T-helper 9 cell (primary cell): ENCODE measurements around the gene TMEM178B.
"Not testable (repeated sequence)": the region's sequence is repeated elsewhere in the genome, so short reads cannot be mapped to it uniquely, and the experiment has no call there.

Experiments used
- DNase-seq: peaks from one replicate; pipeline ENCODE4 v3.0.0-alpha.2; 2020

Gene TMEM178B

DNA sequence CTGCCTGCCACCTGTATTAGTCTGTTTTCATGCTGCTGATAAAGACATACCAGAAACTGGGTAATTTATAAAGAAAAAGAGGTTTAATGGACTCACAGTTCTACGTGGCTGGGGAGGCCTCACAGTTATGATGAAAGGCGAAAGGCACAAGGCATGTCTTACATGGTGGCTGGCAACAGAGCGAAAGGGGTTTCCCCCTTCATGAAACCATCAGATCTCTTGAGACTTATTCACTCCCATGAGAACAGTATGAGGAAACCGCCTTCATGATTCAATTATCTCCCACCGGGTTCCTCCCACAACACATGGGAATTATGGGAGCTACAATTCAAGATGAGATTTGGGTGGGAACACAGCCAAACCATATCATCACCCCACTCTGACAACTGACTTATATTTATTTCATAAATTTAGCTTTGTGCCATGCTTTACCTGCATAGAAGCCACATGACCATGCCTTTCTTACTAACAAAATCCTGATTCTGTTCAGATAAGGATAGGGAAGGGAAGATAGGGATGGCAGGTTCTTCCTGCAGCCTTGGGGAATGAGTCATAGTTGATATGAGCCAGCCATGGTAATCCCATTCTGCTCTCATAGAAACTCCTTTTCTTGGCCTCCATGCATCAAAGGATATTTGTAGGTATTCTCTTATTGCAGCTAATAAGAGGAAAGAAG lies 286.0 kb downstream of the TMEM178B start:
- no peak for DNase-seq

GRCh38 chr7:141360416-141360760 lies 286.5 kb downstream of the TMEM178B start:
- no peak for DNase-seq

GRCh38 chr7:141360803-141361202 lies 286.9 kb downstream of the TMEM178B start:
- DNase-seq, result no peak

- no peak for DNase-seq
Observed at GRCh38 chr7:141361479-141361878, 287.6 kb downstream of the TMEM178B start.

DNA sequence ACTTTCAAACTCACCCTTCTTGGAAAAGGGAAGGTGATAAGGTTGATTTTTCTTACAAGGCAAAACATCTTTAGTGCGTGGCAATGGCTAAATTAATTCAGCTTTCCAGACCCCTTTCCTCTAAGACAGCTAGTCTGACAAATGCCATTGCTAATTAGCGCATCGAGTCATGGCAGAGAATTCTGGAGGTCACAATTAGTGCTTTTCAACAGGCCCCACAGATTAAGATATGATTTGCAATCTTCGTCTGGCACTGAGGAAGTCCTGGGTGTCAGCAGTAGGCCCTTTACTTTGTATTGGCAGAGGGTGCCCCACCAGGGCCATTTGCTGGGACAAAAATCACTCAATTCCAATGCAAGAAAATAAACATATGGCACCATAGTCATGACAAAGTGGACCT lies 288.1 kb downstream of the TMEM178B start:
- DNase-seq, result no peak

DNA sequence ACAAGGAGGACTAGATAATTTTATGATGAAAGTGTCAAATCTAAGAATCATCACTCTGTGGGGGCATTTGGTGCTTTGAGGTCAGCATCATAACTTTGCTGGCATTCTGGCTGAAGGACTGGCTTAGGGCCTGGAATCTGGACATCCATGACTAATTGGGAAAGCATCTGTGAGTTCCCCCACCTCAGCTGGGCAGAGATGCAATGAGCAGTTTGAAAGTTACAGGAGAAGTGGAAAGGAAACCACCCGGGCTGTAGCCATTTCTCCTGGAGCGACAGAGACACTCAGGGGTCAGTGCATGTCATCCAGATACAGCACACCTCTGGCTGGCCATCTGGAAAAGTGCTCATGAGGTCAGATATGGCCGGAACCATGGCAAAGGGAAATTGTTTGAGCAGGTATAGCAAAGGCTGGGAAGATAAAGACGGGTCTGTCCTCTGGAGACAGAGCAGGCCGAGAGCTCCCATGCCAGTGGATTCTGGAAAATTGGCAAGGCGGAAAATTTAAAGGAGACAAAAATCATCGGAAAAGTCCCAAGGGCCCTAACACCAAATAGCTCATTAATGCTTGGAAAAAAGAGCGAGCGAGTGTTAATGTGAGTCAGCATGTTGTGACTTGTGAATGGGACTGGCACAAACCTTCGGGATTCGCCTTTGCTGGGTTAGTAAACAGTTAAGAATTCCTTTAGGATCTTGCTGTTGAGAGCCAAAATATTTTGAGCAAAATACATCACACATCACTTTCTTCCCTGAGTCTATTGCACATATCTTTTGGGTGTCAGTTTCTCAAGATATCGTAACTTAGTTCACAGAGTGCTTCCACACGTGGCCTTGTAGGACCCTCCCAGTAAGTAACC lies 288.9 kb downstream of the TMEM178B start:
- DNase-seq, result no peak

DNA sequence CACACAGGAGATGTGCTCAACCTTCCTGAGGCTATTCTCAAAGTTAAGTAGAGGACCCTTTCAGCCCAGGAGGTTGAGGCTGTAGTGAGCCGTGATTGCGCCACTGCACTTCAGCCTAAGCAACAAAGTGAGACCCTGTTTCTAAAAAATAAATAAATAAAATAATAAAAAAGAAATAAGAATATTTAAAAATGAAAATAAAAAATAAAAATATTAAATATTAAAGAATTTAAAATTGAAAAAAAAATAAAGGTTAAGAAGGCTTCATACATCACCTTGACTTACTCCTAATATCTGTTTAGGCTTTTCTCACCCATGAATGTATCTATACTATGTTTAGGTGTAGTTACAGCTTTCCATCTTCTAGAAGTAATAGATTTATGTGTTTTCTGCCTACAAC lies 289.9 kb downstream of the TMEM178B start:
- no peak for DNase-seq

DNA sequence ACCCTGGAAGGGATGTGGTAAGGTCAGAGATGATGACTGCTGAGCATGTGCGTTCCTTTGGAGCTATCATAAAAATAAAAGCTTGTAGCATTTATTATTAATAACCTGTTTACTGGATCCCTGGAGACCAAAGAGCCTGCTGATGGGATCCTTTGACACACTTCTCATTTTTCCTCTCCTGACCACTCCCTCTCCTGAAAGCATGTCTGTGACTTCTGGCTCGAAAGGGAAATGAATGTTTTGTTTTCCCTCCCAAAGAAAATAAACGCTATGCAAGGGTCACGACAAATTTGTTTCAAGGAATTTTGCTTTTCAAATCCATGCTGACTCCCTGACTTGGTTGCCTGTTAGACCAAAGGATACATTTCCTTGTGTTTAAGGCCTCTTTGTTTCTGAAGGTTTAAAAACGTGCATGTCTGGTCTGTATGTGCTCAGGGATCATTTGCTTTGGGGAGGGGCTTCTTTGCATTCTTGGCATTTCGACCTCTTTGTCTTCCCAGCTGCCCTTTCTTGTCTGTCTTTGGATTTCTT lies 292.3 kb downstream of the TMEM178B start:
- no peak for DNase-seq

- no peak for DNase-seq
Observed at GRCh38 chr7:141369422-141369821, 295.6 kb downstream of the TMEM178B start.

GRCh38 chr7:141370178-141370577 lies 296.3 kb downstream of the TMEM178B start:
- DNase-seq, result no peak

GRCh38 chr7:141370650-141371049 lies 296.8 kb downstream of the TMEM178B start:
- DNase-seq, result no peak

- no peak for DNase-seq
Observed at GRCh38 chr7:141374425-141374824, 300.6 kb downstream of the TMEM178B start.

- DNase-seq, result no peak
Observed at GRCh38 chr7:141375442-141375841, 301.6 kb downstream of the TMEM178B start.

DNA sequence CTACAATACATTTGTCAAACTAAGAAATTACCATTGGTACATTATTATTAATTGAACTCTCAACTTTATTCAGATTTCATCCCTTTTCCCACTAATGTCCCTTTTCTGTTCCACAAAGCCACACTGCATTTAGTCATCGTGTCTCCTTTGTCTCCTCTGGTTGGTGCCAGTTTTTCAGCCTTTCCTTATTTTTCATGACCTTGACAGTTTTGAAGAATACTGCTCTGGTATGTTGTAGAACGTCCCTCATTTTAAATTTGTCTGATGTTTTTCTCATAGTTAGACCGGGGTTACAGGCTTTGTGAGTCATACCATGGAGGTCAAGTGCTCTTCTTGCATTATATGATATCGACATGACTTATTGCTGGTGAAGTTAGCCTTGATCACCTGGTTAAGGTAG lies 304.0 kb downstream of the TMEM178B start:
- DNase-seq, result no peak

DNA sequence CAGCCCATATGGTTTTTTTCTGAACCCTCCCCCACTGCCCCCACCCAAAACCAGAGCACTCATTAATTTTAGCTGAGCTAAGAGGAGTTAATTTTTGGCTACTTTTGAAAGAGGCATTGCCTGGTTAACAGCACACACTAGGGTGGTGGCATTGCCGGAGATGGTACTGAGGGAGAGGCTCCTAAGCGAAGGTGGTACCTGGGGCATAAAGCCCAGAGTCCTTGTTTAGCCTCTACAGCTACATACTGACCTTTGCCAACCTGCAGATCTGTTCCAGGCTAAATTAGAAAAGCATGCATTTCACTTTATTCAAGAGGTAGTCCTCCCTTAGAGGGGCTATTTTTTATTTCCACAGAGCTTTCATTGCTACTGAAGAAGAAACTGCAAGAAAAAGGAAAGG lies 304.5 kb downstream of the TMEM178B start:
- no peak for DNase-seq

- DNase-seq, result no peak
Observed at GRCh38 chr7:141381794-141382427, 308.0 kb downstream of the TMEM178B start.

DNA sequence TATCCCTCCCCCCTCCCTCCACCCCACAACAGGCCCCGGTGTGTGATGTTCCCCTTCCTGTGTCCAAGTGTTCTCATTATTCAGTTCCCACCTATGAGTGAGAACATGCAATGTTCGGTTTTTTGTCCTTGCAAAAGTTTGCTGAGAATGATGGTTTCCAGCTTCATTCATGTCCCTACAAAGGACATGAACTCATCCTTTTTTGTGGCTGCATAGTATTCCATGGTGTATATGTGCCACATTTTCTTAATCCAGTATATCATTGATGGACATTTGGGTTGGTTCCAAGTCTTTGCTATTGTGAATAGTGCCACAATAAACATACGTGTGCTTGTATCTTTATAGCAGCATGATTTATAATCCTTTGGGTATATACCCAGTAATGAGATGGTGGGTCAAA lies 309.5 kb downstream of the TMEM178B start:
- DNase-seq, result not testable (repeated sequence)

DNA sequence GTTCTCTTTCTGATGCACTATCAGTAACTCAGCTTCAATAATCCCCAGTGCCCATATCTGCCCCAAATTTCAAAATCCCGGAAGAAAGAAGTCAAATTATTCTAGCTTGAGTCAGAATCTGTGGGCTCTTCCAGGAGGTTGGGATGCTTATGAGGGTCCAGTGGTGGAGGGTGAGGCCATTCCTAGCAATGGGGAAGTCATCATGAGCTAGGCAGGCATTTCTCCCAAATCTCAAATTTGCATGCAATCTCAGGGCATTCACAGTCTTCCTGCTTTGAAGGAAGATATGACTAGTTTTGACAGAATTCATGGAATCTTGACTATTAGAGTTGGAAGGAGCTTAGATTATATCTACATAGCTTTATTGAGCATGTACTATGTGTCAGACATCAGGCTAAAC lies 313.0 kb downstream of the TMEM178B start:
- DNase-seq, result no peak

DNA sequence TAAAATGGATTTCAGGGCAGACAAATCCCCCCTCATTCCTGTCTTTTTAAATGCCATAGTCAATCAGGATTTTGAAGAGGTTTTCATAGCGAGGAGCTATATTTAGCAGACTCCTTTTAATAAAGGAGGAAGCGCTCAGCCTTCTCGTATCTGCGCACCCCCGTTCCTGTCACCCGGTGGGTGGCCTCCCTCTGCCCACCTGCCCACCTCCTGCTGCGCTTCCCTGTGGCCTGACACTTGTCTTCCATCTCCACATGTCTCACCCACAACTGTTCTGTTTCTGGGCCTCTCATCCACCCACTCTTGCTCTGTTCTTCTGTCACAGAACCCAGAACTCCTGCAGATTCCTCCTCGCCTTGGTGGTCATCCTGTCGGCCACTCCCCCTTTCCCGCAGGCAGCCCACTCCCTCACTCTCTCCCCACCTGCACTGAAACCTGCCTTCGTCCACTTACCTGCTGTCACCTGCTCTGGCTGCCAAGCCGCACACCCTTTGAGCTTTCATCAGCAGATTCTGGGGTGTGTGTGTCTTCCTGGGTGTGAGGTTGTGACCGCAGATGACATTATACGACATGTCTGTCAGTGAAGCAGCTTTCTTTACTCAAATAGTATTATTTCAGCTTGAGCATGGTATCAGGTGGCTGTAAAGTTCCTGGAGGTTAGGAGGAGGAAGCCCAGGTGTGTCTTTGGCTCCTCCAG lies 313.8 kb downstream of the TMEM178B start:
- no peak for DNase-seq

- no peak for DNase-seq
Observed at GRCh38 chr7:141389140-141389796, 315.4 kb downstream of the TMEM178B start.

GRCh38 chr7:141390339-141390738 lies 316.5 kb downstream of the TMEM178B start:
- DNase-seq, result no peak

DNA sequence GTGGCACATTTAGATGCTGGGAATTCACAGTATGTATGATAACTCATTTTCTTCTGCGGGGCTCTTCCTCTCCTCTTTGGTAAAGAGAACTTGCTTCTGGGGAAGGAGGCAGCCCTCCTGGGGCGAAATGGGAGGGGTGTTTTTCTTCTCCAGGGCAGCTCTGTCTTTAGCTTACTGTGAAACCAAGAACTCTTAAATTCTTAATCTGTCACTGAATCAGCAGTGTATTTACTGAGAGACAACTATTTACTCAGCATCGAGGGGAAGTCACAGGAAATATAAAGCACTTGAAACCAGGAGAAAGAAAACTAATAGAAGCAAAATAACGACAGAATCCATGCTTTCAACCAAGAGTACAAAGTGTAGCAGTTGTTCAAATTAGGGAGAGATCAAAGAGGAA lies 319.2 kb downstream of the TMEM178B start:
- DNase-seq, result no peak
